OCI-LY7 (cell line): Measurements from ENCODE around the gene KCND3. TPM values are rescaled to one million over a fixed set of nuclear protein-coding genes. Genes with fewer than 3 reads are reported as not detected.

Experiments
- BruUV-seq: library from RNA; stranded (reverse); fragments of 400-500 nt; replicated peaks from 2 replicates; lab custom pipeline; 2021; lab: Mats Ljungman, UMichigan
- CTCF ChIA-PET: fragments of 300-600 bp; sonication (Branson Sonifier 250); formaldehyde crosslinking; loops from one replicate; lab custom pipeline; 2022; ENCODE audit warnings: antibody characterized with exemption; ENCODE audit not compliant: unreplicated experiment; lab: Charles Lee
- POLR2A ChIA-PET: fragments of 300-600 bp; sonication (Branson Sonifier 250); formaldehyde crosslinking; loops from one replicate; lab custom pipeline; 2022; ENCODE audit warnings: antibody characterized with exemption; lab: Charles Lee
- DNase-seq: peaks from one replicate; pipeline ENCODE4 v3.0.0-alpha.2; 2015; ENCODE audit warnings: low spot score
- H2AFZ ChIP-seq: fragments of 200-600 bp; sonication (generic), shearing (Covaris generic); 2 replicates; pipeline ENCODE4 v1.6.1; 2014; ENCODE audit warnings: mild to moderate bottlenecking, antibody characterized with exemption, low read length, moderate library complexity
- H3K27ac ChIP-seq: fragments of 200-600 bp; sonication (generic); 2 replicates; pipeline ENCODE4 v1.5.1; 2014; ENCODE audit warnings: mixed run types, low read depth, mild to moderate bottlenecking, moderate library complexity, low read length, inconsistent platforms; ENCODE audit not compliant: poor library complexity, severe bottlenecking
- H3K36me3 ChIP-seq: fragments of 200-600 bp; sonication (generic); 2 replicates; pipeline ENCODE4 v1.6.1; 2014; ENCODE audit warnings: mild to moderate bottlenecking, antibody characterized with exemption, low read length, moderate library complexity, mixed read lengths; ENCODE audit not compliant: insufficient read depth
- H3K4me1 ChIP-seq: fragments of 200-600 bp; sonication (generic); 2 replicates; pipeline ENCODE4 v1.5.1; 2014; ENCODE audit warnings: mild to moderate bottlenecking, low read length; ENCODE audit not compliant: insufficient read depth, poor library complexity, severe bottlenecking
- H3K4me2 ChIP-seq: fragments of 200-600 bp; sonication (generic); 2 replicates; pipeline ENCODE4 v1.6.1; 2014; ENCODE audit warnings: mild to moderate bottlenecking, low read length
- H3K4me3 ChIP-seq: fragments of 200-600 bp; sonication (generic); 2 replicates; pipeline ENCODE4 v1.5.1; 2014; ENCODE audit warnings: mild to moderate bottlenecking, low read depth, low read length; ENCODE audit not compliant: poor library complexity, severe bottlenecking
- H3K79me2 ChIP-seq: fragments of 200-600 bp; sonication (generic); 2 replicates; pipeline ENCODE4 v1.6.1; 2016; ENCODE audit warnings: low read depth, mild to moderate bottlenecking, low read length, moderate library complexity, mixed read lengths; ENCODE audit not compliant: insufficient read depth
- H3K9me2 ChIP-seq: fragments of 200-600 bp; sonication (generic); 2 replicates; pipeline ENCODE4 v1.6.1; 2016; ENCODE audit warnings: mild to moderate bottlenecking, low read length, mixed read lengths; ENCODE audit not compliant: insufficient read depth
- H3K9me3 ChIP-seq: fragments of 200-600 bp; sonication (generic); 2 replicates; pipeline ENCODE4 v1.6.1; 2014; ENCODE audit warnings: mild to moderate bottlenecking, mixed run types, low read length, mixed read lengths
- H4K20me1 ChIP-seq: fragments of 200-600 bp; sonication (generic); 2 replicates; pipeline ENCODE4 v1.6.1; 2014; ENCODE audit warnings: mild to moderate bottlenecking, antibody characterized with exemption, low read length, moderate library complexity, mixed read lengths; ENCODE audit not compliant: insufficient read depth
- CTCF ChIP-seq: fragments of 200-600 bp; sonication (generic); conservative IDR thresholded peaks from 2 replicates; pipeline ENCODE4 v1.5.1; 2014; ENCODE audit warnings: mild to moderate bottlenecking, antibody characterized with exemption, low read length, moderate library complexity, mixed read lengths
- EZH2phosphoT487 ChIP-seq: fragments of 200-600 bp; sonication (generic); IDR thresholded peaks from 2 replicates; pipeline ENCODE4 v1.6.1; 2018; ENCODE audit warnings: low read depth, borderline replicate concordance, mild to moderate bottlenecking, mixed run types, antibody characterized with exemption, low read length, moderate library complexity, mixed read lengths
- intact Hi-C: fragments of 100-400 bp; cut with micrococcal nuclease; formaldehyde crosslinking; loops from one replicate; pipeline ENCODE4 v1.10.0; 2022; ENCODE audit not compliant: unreplicated experiment
- total RNA-seq, 2 experiments: library from RNA; depleted of rRNA in 1 of 2; stranded (reverse); fragments of >200 nt in 1 of 2; shearing (Covaris generic) in 1 of 2; gene quantifications; 2 replicates each; pipeline ENCODE4 v1.2.3, GENCODE V29; 2014 to 2022

The KCND3 gene
- total RNA-seq, 2 experiments from 2014 or later, result not detected

- H3K4me3 ChIP-seq, result no peak overlapping the region
- H3K36me3 ChIP-seq, result no peaks in the 10 kb centered on the region
- no peak overlapping the region for H3K27ac ChIP-seq
- H2AFZ ChIP-seq, result no peak overlapping the region
- ChIA-PET CTCF (no interaction called here), POLR2A (interaction anchor here (0.5 kb wide), 1 partner anchor 12 kb away, joined by 3 read pairs; no protein-coding TSS in a partner anchor)
- no peaks in the 10 kb centered on the region for H3K9me2 ChIP-seq
- H3K9me3 ChIP-seq, result no peaks in the 10 kb centered on the region
- TF ChIP-seq CTCF (no peak), EZH2phosphoT487 (no peak)
- no peaks in the 10 kb centered on the region for H3K4me1 ChIP-seq
- no peak overlapping the region for H3K4me2 ChIP-seq
- DNase-seq, result no peak
- no TSS peak for BruUV-seq
- no peaks in the 10 kb centered on the region for H4K20me1 ChIP-seq
- H3K79me2 ChIP-seq, result no peaks in the 10 kb centered on the region
- intact Hi-C loops, result no loop called here
These were observed 37.3 kb downstream of the KCND3 start for GRCh38 chr1:111952125-111952657.

- no peaks in the 10 kb centered on the region for H3K36me3 ChIP-seq
- no peak overlapping the region for H2AFZ ChIP-seq
- ChIA-PET POLR2A (no interaction called here), CTCF (no interaction called here)
- no peak overlapping the region for H3K4me2 ChIP-seq
- no peak for DNase-seq
- no peaks in the 10 kb centered on the region for H4K20me1 ChIP-seq
- no peaks in the 10 kb centered on the region for H3K4me1 ChIP-seq
- TF ChIP-seq EZH2phosphoT487, result no peak
- no peak for TF ChIP-seq CTCF
- H3K9me2 ChIP-seq, result no peaks in the 10 kb centered on the region
- no peaks in the 10 kb centered on the region for H3K9me3 ChIP-seq
- H3K79me2 ChIP-seq, result no peaks in the 10 kb centered on the region
- intact Hi-C loops, result no loop called here
- BruUV-seq, result no TSS peak
- H3K27ac ChIP-seq, result no peak overlapping the region
- no peak overlapping the region for H3K4me3 ChIP-seq
These were observed 41.0 kb downstream of the KCND3 start for GRCh38 chr1:111948209-111949171.
